K562 (cell line): ENCODE measurements around the gene ERBB4. TPM values are rescaled to one million over a fixed set of nuclear protein-coding genes. Genes with fewer than 3 reads are reported as not detected.

ENCODE experiments used
- ATAC-seq: fragments of 200-7000 bp; cut with Tn5 transposase; 3 replicates; pipeline ENCODE4 v1.9.1; 2020; ENCODE audit warnings: moderate library complexity
- BruUV-seq: library from RNA; stranded (reverse); fragments of 400-500 nt; replicated peaks from 2 replicates; lab custom pipeline; 2021; lab: Mats Ljungman, UMichigan
- CTCF ChIA-PET: fragments of 300-600 bp; formaldehyde crosslinking; extraction: SDS; loops from one replicate; lab custom pipeline; 2021; ENCODE audit warnings: low intra/inter-chr PET ratio; lab: Yijun Ruan, JAX
- POLR2A ChIA-PET: fragments of 300-600, 350-650 bp; sonication (Branson Sonifier 250); formaldehyde crosslinking; extraction: SDS; loops from one replicate; lab custom pipeline; 2021; ENCODE audit warnings: antibody characterized with exemption, inconsistent platforms; lab: Yijun Ruan, JAX
- DNase-seq, 4 experiments: peaks; one replicate each; pipeline versions ENCODE4 v3.0.0 to v3.0.0-alpha.2; 2011 to 2018; ENCODE audit warnings: low spot score in 3 of 4, mixed read lengths in 3 of 4; ENCODE audit errors: extremely low read depth in 1 of 4
- FAIRE-seq: peaks from 2 replicates; lab custom pipeline; 2011; peaks lifted over from hg19 to GRCh38; lab: Jason Lieb, UNC
- H2AFZ ChIP-seq: 2 replicates; pipeline ENCODE4 v1.6.0; 2011; ENCODE audit warnings: low read depth, low read length, control low read depth, inconsistent platforms
- H3K27ac ChIP-seq: fragments of 200-600 bp; 3 replicates; pipeline ENCODE4 v1.8.0; 2011; ENCODE audit warnings: low read depth, mild to moderate bottlenecking, control low read depth, inconsistent platforms, low read length, moderate library complexity, mixed read lengths; ENCODE audit errors: extremely low read depth
- H3K27me3 ChIP-seq, 2 experiments: fragments of 300-600 bp in 1 of 2; 2 replicates in 1 of 2; 3 replicates in 1 of 2; pipeline versions ENCODE4 v1.6.0 to v1.8.0; 2011; ENCODE audit warnings: inconsistent platforms in 2 of 2, low read length in 2 of 2, mild to moderate bottlenecking in 1 of 2, mixed read lengths in 1 of 2, moderate library complexity in 1 of 2; ENCODE audit not compliant: control insufficient read depth in 2 of 2, insufficient read depth in 2 of 2
- H3K36me3 ChIP-seq: fragments of 300-600 bp; 3 replicates; pipeline ENCODE4 v1.8.0; 2011; ENCODE audit warnings: mild to moderate bottlenecking, low read length, inconsistent platforms; ENCODE audit not compliant: control insufficient read depth, insufficient read depth
- H3K4me1 ChIP-seq, 2 experiments: fragments of 200-600 bp in 1 of 2; replicated peaks in 1 of 2; 2 replicates in 1 of 2; 3 replicates in 1 of 2; pipeline versions ENCODE4 v1.5.1 to v1.8.0; 2011; ENCODE audit warnings: inconsistent platforms in 2 of 2, low read length in 2 of 2, mild to moderate bottlenecking in 1 of 2, mixed read lengths in 1 of 2, moderate library complexity in 1 of 2; ENCODE audit not compliant: control insufficient read depth in 2 of 2, insufficient read depth in 2 of 2
- H3K4me2 ChIP-seq: 2 replicates; pipeline ENCODE4 v1.6.1; 2011; ENCODE audit warnings: low read length, control low read depth, inconsistent platforms, mixed read lengths; ENCODE audit not compliant: insufficient read depth
- H3K4me3 ChIP-seq: fragments of 200-600 bp; sonication (generic), shearing (Covaris generic); 2 replicates; pipeline ENCODE4 v1.5.1; 2016; ENCODE audit warnings: control low read depth, inconsistent platforms
- H3K79me2 ChIP-seq: fragments of 200-600 bp; 3 replicates; pipeline ENCODE4 v1.8.0; 2011; ENCODE audit warnings: low read length, inconsistent platforms; ENCODE audit not compliant: control insufficient read depth, insufficient read depth
- H3K9ac ChIP-seq, 2 experiments: 2 replicates each; pipeline versions ENCODE4 v1.6.0 to v1.6.1; 2011; ENCODE audit warnings: low read depth in 2 of 2, low read length in 2 of 2, control low read depth in 1 of 2, inconsistent platforms in 1 of 2, mild to moderate bottlenecking in 1 of 2, mixed read lengths in 1 of 2; ENCODE audit not compliant: insufficient read depth in 1 of 2
- H3K9me1 ChIP-seq: one replicate; pipeline ENCODE4 v1.6.0; 2011; ENCODE audit warnings: inconsistent platforms, mild to moderate bottlenecking, low read length, moderate library complexity; ENCODE audit not compliant: control insufficient read depth, insufficient read depth
- H3K9me3 ChIP-seq: replicated peaks from 2 replicates; pipeline ENCODE4 v1.5.1; 2011; ENCODE audit warnings: low read depth, low read length, inconsistent platforms; ENCODE audit not compliant: control insufficient read depth, insufficient read depth
- H4K20me1 ChIP-seq: replicated peaks from 2 replicates; pipeline ENCODE4 v1.6.1; 2011; ENCODE audit warnings: low read length, inconsistent platforms, mixed read lengths; ENCODE audit not compliant: control insufficient read depth, insufficient read depth
- CEBPG ChIP-seq, 3 experiments: fragments of 200-800 bp in 1 of 3; sonication (Bioruptor generic) in 1 of 3; sonication (generic) in 1 of 3; formaldehyde crosslinking in 1 of 3; IDR thresholded peaks in 2 of 3; conservative IDR thresholded peaks in 1 of 3; 2 replicates each; pipeline versions ENCODE4 v1.6.1 to v1.8.0; 2016 to 2022; ENCODE audit warnings: missing compliant biosample characterization in 2 of 3, missing genetic modification characterization in 2 of 3, mild to moderate bottlenecking in 1 of 3, missing genetic modification reagents in 1 of 3
- ERF ChIP-seq: fragments of 450-650 bp; formaldehyde crosslinking; IDR thresholded peaks from 2 replicates; pipeline ENCODE4 v1.4.0; 2020; ENCODE audit warnings: mild to moderate bottlenecking, mixed read lengths
- FOSL1 ChIP-seq: fragments of 200-800 bp; sonication (Bioruptor generic); conservative IDR thresholded peaks from 2 replicates; pipeline ENCODE4 v1.6.1; 2016; ENCODE audit warnings: missing genetic modification characterization, missing compliant biosample characterization
- FOXA3 ChIP-seq, 2 experiments: fragments of 450-650 bp in 1 of 2; sonication (generic) in 1 of 2; formaldehyde crosslinking; IDR thresholded peaks in 1 of 2; conservative IDR thresholded peaks in 1 of 2; 2 replicates each; pipeline versions ENCODE4 v1.4.0 to v1.8.0; 2020 to 2022; ENCODE audit warnings: mild to moderate bottlenecking in 2 of 2, missing genetic modification reagents in 1 of 2
- HDAC3 ChIP-seq: fragments of 450-650 bp; IDR thresholded peaks from 2 replicates; pipeline ENCODE4 v1.6.1; 2018; ENCODE audit warnings: borderline replicate concordance, mild to moderate bottlenecking, moderate library complexity; ENCODE audit not compliant: partially characterized antibody
- ILK ChIP-seq: fragments of 450-650 bp; IDR thresholded peaks from 2 replicates; pipeline ENCODE4 v1.6.1; 2016; ENCODE audit warnings: missing genetic modification characterization, low read depth, mild to moderate bottlenecking, missing compliant biosample characterization, moderate library complexity, borderline replicate concordance
- MBD2 ChIP-seq: sonication (generic); IDR thresholded peaks from 2 replicates; pipeline ENCODE4 v1.6.1; 2016; ENCODE audit warnings: low read depth, borderline replicate concordance
- NR2C2 ChIP-seq, 2 experiments: fragments of 200-800 bp in 1 of 2; sonication (Bioruptor generic) in 1 of 2; sonication (generic) in 1 of 2; formaldehyde crosslinking in 1 of 2; IDR thresholded peaks; 2 replicates each; pipeline versions ENCODE4 v1.6.1 to v1.8.0; 2016 to 2022; ENCODE audit warnings: mild to moderate bottlenecking in 1 of 2, missing compliant biosample characterization in 1 of 2, missing genetic modification characterization in 1 of 2, missing genetic modification reagents in 1 of 2
- PHB2 ChIP-seq: fragments of 450-650 bp; IDR thresholded peaks from 2 replicates; pipeline ENCODE4 v1.6.1; 2017; ENCODE audit warnings: low read depth
- PHF21A ChIP-seq: fragments of 450-650 bp; IDR thresholded peaks from 2 replicates; pipeline ENCODE4 v1.6.1; 2017; ENCODE audit warnings: low read depth, borderline replicate concordance
- POLR3G ChIP-seq: IDR thresholded peaks from 2 replicates; pipeline ENCODE4 v1.6.1; 2011; ENCODE audit not compliant: insufficient read length, insufficient replicate concordance; ENCODE audit errors: extremely low read depth
- PRPF4 ChIP-seq: fragments of 200-400 bp; formaldehyde crosslinking; IDR thresholded peaks from one replicate; pipeline ENCODE4 v1.6.1; 2017; ENCODE audit warnings: low read length, low read depth, mild to moderate bottlenecking; ENCODE audit not compliant: insufficient read depth, poor library complexity, severe bottlenecking
- RBM17 ChIP-seq: fragments of 200-400 bp; formaldehyde crosslinking; IDR thresholded peaks from 2 replicates; pipeline ENCODE4 v1.6.1; 2017; ENCODE audit warnings: low read depth, mild to moderate bottlenecking, low read length, borderline replicate concordance
- RUNX1 ChIP-seq: sonication (generic); IDR thresholded peaks from 2 replicates; pipeline ENCODE4 v1.6.1; 2016; ENCODE audit warnings: antibody characterized with exemption, low read depth
- TAF1 ChIP-seq: IDR thresholded peaks from 2 replicates; pipeline ENCODE4 v1.6.1; 2011; ENCODE audit warnings: mild to moderate bottlenecking, low read length, moderate library complexity; ENCODE audit not compliant: insufficient read depth, control insufficient read depth, severe bottlenecking; ENCODE audit errors: extremely low read depth
- TGIF2 ChIP-seq: sonication (generic); formaldehyde crosslinking; IDR thresholded peaks from 2 replicates; pipeline ENCODE4 v1.8.1; 2022; ENCODE audit warnings: mild to moderate bottlenecking, missing genetic modification reagents, moderate library complexity
- TRIM28 ChIP-seq: fragments of 450-650 bp; IDR thresholded peaks from 2 replicates; pipeline ENCODE4 v1.6.1; 2017
- XRCC4 ChIP-seq: IDR thresholded peaks from one replicate; pipeline ENCODE4 v1.6.1; 2011; ENCODE audit not compliant: insufficient read depth, insufficient read length; ENCODE audit errors: extremely low read depth
- ZBED1 ChIP-seq: IDR thresholded peaks from 2 replicates; pipeline ENCODE4 v1.6.1; 2014
- in situ Hi-C: fragments of 300-500 bp; cut with MboI; formaldehyde crosslinking; loops from 4 replicates; pipeline ENCODE4 v1.15.0; 2018; ENCODE audit warnings: inconsistent platforms, mixed read lengths
- intact Hi-C: fragments of 100-400 bp; cut with micrococcal nuclease; formaldehyde crosslinking; loops from 2 replicates; pipeline ENCODE4 v1.14.2; 2022
- polyA plus RNA-seq, 8 experiments: library from polyadenylated mRNA; depleted of rRNA in 4 of 8; stranded (reverse) in 5 of 8; unstranded in 3 of 8; fragments of >200 nt; fragmentation: Nextera tagmentation in 2 of 8; fragmentation: Illumina TruSeq in 1 of 8; extraction: Ambion mirVana in 2 of 8; extraction: Trizol in 1 of 8; gene quantifications; 2 replicates each; pipeline versions ENCODE4 v1.2.1 to v1.2.3, GENCODE V29; 2011 to 2014; ENCODE audit warnings: inconsistent platforms in 1 of 8, missing spikeins in 1 of 8
- total RNA-seq, 7 experiments: library from RNA; depleted of rRNA in 6 of 7; stranded (reverse); fragments of >200 nt in 6 of 7; fragmentation: Illumina TruSeq in 2 of 7; extraction: Trizol in 2 of 7; gene quantifications; 2 replicates each; pipeline versions ENCODE4 v1.2.1 to v1.2.3, GENCODE V29; 2011 to 2021; ENCODE audit warnings: low replicate concordance in 1 of 7
- TF ChIP-seq, protein P1 (sequence below), 2 experiments: fragments of 450-650 bp in 1 of 2; sonication (generic) in 1 of 2; formaldehyde crosslinking; conservative IDR thresholded peaks; 2 replicates each; pipeline versions ENCODE4 v1.4.0 to v1.8.1; 2020 to 2022; ENCODE audit warnings: mild to moderate bottlenecking in 1 of 2, missing genetic modification reagents in 1 of 2

Gene ERBB4
- total and polyA plus RNA-seq, 9 of the 15 experiments (the other 6 are each of a cell fraction or from before 2014, with no cell fraction given) = not detected

DNA sequence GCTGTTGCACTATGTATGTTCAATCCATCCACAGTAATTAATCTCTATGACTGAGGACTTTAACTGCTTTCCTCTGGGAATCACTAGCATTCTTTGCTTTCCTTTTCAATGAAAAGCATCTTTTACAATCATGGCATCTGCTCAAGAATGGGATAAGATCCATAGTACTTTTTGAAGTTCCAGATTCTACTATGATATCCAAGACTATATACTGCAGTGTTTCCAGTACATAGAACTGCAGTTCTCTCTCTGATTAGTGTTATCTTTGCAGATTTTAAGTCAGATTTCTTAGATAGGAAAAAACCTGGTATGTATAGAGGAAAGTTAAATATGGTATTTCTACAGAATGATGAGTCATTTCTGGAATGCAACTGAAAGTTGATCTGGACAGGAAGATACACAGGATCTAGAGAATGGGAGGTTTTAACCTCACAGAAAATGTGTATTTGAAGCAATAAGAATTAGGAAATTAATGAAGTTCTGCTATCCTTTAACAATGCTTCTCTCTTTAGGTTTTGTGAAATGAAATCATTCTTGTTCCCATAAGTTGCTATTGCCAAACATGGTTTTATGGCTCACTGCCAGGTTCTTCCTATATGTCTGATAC lies 670.7 kb downstream of the ERBB4 start:
- Histone ChIP-seq H3K79me2 (no peaks in the 10 kb centered on the region), H3K4me2 (no peak overlapping the region), H3K27me3 (no peaks in the 10 kb centered on the region), H3K4me3 (no peak overlapping the region), H4K20me1 (no peaks in the 10 kb centered on the region), H3K9me1 (no peaks in the 10 kb centered on the region), H3K4me1 (no peaks in the 10 kb centered on the region), H3K27ac (no peak overlapping the region), H3K9me3 (no peaks in the 10 kb centered on the region), H3K36me3 (no peaks in the 10 kb centered on the region), H2AFZ (no peak overlapping the region), H3K9ac (no peak overlapping the region)
- TF ChIP-seq FOSL1 (no peak), ZBED1 (no peak), MBD2 (no peak), RUNX1 (no peak), RBM17 (no peak), ERF (CRISPR knock-in tag) (no peak), POLR3G (no peak), TAF1 (no peak), FOXA3 (CRISPR knock-in tag; conservative IDR thresholded peaks at IDR 0.05 in 1 of 2, IDR thresholded peaks at IDR 0.05 in 1 of 2) (no peak), HDAC3 (no peak), TGIF2 (CRISPR knock-in tag) (no peak), TRIM28 (no peak), ILK (no peak), PHB2 (no peak), PHF21A (no peak), PRPF4 (no peak), CEBPG (CRISPR knock-in tag; IDR thresholded peaks at IDR 0.05) (no peak), CEBPG (tag; conservative IDR thresholded peaks at IDR 0.05 in 1 of 2, IDR thresholded peaks at IDR 0.05 in 1 of 2) (no peak), XRCC4 (no peak), NR2C2 (CRISPR knock-in tag; IDR thresholded peaks at IDR 0.05) (no peak), NR2C2 (tag; IDR thresholded peaks at IDR 0.05) (no peak)
- TF ChIP-seq, protein P1, sequence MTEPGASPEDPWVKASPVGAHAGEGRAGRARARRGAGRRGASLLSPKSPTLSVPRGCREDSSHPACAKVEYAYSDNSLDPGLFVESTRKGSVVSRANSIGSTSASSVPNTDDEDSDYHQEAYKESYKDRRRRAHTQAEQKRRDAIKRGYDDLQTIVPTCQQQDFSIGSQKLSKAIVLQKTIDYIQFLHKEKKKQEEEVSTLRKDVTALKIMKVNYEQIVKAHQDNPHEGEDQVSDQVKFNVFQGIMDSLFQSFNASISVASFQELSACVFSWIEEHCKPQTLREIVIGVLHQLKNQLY (CRISPR knock-in tag; conservative IDR thresholded peaks at IDR 0.05) = no peak
- in situ Hi-C loops = no loop called here
- intact Hi-C loops = no loop called here
- no peak for DNase-seq
- FAIRE-seq = no peak
- BruUV-seq = no TSS peak
- ChIA-PET CTCF (no interaction called here), POLR2A (no interaction called here)
- no peak for ATAC-seq
